Activated CD4-positive, CD25-positive, alpha-beta regulatory T cell (primary cell): ENCODE results near the gene CHCHD3.

Experiments
- DNase-seq, 4 experiments: peaks; one replicate each; lab custom pipeline; 2025; lab: John Stamatoyannopoulos, UW

Gene CHCHD3

DNA sequence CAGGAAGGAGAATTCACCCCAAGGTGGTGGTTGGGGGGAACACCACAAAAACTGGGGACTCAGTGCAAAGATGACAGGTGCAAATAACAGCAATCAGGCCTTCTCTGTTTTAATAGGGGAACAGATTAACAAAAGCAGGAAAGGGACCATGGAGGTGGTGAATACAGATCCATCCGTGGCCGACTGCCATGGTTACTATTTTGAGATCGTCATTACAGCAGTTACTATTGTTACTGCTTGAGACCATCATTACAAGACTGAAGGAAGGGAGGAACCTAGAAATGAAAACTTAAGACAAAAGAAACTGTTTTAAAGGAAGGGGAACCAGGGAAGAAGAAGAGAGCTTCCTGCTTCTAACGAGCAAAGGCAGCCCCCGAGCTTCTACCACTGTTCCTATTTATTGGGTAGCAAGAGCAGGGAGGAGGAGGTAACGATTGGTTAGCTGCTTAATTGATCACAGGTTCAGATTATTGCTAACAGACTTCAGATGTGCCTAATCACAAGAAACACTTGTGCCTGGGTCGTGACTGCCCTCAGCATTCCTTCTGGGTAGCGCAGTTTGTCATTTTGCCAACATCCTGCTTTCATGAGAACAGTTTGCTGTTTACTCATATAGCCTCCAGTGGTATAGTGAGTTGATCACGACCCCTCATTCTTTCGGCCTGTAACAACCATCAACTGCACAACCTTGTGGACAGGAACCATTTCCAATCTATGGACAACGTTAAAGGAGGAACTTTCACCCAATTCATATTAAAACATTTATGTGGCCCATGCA, 216.3 kb downstream of the CHCHD3 start:
- no peak for DNase-seq

DNA sequence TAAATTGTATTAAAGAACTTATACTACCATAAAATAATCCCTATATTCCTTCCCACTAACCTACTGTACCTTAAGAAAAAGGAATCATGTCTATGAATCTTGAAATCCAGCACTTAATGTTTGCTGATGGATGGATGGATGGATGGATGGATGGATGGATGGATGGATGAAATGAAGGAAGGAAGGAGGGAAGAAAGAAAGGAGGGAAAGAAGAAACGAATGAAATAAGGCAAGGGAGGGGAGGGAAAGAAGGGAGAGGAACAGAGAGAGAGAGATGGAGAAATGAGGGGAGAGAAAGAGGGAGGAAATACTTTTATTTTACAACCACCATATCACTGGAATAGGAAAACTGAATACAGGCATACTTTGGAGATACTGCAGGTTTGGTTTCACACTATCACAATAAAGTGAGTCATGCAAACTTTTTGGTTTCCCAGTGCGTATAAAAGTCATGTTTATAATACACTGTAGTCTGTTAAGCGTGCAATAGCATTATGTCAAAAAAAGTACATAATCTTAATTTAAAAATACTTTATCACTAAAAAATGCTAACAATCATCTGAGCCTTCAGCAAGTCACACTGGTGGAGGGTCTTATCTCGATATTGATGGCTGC, 219.8 kb downstream of the CHCHD3 start:
- DNase-seq: no peak

DNA sequence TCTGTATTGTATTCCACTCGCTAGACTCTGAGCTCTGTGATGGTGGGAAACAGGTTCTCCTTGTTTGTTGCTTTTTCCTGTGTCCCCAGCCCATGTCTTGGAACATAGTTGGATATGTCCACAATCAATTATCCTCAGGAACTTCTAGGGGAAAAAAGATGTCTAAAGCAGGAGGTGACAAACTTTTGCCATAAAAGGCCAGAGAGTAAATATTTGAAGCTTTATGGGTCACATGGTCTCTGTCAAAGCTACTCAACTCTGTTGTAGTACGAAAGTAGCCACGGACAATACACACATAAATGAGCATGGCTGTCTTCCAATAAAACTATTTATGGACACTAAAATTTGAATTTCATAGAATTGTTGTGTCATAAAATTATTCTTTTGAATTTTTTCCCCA, 220.5 kb downstream of the CHCHD3 start:
- DNase-seq: no peak

DNA sequence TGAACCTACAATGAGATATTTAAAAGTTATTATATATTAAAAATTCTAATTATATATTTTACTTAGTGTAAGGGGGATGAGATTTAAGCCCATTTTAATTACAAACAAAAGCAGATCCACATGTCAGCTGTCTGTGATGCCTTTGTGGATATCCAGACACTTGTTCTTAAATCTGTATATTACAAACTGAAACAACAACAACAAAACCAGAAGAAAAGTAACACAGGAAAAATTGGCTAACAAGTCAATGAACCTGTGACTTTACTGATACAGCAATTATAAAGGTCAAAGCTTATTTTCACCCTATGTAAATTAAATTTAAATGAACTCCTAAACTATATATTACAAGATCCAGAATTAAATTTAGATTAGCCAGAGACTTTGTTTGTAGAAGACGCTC, 222.7 kb downstream of the CHCHD3 start:
- no peak for DNase-seq

DNA sequence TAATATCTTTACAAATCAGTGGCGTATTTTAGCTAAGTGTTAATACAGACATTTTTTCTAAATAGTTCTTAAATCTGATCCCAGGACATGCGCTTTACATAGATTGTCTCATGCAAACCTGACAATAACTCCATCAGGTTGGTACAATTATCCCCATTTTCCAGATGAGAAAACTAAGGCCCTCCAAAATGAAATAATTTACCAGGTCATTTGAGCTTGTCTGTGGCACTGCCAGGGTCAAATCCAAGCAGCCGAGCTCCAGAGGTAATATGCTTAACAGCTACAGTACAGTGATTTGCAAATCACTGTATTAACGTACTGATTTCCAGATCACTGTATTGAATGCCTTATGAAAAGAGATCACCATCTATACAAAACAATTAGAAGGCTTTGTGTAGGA, 223.1 kb downstream of the CHCHD3 start:
- DNase-seq: no peak

DNA sequence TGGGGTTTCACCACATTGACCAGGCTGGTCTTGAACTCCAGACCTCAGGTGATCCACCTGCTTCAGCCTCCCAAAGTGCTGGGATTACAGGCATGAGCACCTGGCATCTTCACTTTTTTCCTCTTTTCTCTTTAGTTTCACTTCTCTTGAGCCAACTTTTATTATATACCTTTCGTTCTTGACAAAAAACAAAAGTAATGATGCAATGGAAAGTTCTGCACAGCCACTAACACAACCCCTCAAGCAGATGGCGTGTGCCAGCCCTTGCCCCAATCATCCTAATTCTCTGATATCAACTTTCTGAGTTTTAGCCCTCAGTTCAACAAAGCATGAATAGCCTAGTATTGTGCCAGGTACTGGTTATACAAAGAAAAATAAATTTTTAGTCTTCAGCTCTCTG, 223.6 kb downstream of the CHCHD3 start:
- DNase-seq: no peak

DNA sequence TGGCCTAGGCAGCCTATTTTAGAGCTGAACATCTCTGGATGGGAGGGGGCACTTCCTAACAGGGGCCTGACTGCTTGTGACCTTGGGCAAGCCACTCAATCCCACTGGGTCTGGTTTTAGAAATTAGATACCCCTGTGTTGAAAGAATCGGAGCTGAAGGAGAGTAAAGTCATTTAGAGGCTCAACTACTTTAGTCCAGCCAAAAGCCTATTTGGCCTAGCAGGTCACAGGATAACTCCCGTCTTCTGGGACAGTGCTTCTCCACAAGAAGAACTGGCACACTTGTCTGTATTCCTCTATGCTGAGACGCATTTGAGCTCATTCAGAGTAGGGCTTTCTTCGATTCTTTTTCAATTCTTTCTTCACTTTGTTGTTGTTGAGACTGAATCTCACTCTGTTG, 224.2 kb downstream of the CHCHD3 start:
- no peak for DNase-seq

DNA sequence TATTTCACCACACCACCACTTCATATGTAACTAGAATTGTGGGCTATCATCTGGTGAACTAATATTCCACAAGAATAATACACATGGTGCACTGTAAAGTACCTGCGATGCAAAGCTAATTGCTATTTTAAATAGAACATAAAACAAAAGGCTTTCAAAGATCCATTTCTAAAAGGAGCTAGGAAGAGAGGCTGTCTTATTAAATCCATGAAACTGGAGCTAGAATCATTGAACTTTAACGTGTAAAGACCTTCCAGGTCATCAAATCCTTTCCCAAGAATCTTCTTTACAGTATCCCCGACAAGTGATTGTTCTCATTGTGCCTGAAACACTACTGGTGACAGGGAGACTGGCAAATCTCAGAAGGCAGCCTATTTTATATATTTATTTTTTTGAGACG, 224.9 kb downstream of the CHCHD3 start:
- no peak for DNase-seq

DNA sequence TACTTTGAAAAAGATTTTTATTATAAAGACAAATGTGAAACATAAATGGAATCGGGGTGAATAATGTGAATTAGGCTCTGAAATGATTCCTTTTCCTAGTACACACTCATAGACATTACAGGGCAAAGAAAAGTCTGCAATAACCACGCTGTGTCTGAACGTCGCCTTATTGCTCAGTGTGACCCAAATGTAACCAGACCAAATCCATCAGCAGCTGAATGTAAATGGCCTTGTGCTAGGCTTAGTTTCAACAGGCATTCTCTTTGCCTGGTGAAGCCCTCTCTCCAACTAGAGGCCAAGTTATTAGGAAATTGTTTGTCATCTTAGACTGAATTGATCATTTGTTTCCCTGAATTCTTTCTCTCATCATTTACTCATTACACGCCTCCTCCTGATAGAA, 225.5 kb downstream of the CHCHD3 start:
- no peak for DNase-seq

DNA sequence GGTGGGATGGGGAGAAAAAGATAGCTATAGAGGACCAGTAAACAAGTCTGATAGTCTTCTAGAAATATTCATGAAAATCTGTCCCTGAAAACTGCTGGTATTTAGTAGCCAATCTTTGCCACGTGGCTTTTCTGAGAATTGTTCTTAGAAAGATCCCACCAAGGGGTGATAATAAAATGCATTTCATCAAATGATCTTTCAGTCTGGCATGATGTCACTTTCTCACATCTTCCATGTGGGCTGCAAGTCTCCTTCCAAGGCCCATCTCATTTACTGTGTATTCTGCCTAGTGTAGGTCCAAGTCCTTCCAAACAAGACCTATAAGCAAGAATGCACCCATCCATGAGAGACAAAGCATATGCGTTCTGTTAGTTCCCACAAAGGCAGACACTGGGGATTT, 226.0 kb downstream of the CHCHD3 start:
- no peak for DNase-seq

DNA sequence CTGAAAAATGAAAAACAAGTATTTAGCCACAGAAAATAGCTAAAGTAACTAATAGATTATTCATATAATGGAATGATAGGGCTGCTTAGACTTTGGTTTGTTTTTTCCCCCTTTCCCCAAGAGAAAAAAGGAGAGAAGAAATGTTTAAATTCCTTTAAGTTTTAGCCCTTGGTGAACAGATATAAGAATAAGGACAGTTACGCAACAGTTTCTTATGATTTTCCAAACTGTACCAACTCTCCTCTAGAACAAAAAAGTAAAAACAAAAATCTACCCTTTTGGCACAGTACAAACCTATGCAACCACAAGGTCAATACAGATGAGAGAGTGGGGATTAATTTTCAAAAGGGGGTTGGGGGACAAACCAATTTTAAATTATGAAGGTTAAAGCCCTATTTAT, 227.7 kb downstream of the CHCHD3 start:
- DNase-seq: no peak

DNA sequence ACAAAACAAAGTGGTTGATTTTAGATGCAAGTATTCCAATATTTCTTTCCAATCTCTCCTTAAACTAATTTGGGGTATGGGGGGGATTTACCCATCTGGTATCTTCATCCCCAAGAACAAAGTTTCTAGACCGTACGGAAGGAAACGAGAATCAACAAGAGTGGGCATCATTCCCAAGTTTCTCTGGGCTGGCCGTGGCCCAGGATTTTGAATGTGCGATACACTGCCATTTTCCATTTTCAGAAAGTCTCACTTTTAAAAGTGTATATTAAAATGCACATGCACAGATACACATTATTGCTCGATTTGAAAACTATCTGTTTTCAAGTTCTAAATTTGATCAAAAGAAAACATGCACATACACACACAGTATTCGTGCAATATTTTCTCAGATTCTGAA, 234.5 kb downstream of the CHCHD3 start:
- DNase-seq: no peak

DNA sequence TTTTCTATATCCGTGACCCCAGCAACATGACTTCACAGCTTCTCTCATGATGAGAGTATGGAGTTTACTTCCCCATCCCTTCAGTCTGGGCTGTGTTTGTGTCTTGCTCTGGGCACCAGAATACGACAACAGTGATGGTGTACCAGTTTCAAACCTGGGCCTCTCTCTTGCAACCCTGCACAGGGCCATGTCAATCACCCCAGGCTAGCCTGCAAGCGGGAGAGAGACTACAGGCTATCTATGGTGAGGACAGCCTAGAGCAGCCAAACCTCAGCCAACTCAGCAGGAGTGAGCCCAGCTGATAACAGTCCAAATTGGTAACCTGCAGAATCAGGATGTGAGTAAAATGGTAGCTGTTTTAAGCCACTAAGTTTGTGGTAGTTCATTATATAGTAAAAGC, 235.8 kb downstream of the CHCHD3 start:
- DNase-seq: no peak

DNA sequence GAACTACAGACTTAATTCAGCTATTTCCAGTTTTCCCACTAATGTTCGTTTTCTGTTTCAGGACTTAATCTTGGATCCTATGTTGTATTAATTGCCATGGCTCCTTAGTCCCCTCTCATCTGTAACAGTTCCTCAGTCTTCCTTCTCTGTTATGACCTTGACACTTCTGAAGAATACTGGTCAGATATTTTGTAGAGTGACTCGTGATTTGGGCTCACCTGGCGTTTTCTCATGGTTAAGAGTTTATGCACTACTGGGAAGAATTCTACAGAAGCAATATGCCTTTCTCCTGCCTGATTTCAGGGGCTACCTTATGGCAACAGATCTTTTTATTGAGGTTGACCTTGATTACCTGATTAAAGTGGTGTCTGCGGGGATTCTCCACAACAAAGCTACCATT, 239.4 kb downstream of the CHCHD3 start:
- DNase-seq: no peak

DNA sequence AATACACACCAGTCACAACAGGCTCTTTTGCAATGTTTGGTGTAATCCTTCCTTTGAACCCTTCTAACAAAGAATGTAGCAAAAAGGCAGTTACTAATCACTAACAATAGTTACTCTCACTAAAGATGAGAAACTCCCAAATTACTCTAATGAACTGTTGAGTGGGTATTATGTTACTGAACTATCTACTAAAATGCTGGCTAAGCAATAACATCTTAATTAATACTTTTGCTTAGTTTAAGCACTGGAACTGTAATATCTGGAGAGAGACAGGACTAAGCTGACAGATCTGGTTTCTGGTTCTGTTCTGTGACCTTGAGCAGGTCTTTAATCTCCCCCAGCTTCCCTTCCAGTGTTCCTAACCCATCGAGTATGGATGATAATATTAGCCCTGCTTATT, 241.7 kb downstream of the CHCHD3 start:
- no peak for DNase-seq

DNA sequence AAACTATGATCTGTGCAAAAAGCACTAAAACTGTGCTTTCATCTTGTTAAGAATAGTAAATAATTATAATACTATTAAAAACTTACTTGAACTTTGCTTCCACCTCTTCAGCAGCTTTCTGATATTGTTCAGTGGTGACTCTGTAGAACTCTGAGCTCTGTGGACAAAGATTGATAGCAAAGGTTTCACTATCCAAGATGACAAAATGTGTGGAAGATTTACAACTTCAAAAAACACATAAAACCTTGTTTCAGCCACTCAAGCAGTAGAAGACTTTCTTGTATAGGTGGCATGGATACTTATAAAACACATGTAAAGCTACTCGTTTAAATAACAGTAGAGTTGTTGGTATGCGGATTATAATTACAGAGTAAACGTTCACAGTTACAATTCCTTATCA, 243.6 kb downstream of the CHCHD3 start:
- no peak for DNase-seq

DNA sequence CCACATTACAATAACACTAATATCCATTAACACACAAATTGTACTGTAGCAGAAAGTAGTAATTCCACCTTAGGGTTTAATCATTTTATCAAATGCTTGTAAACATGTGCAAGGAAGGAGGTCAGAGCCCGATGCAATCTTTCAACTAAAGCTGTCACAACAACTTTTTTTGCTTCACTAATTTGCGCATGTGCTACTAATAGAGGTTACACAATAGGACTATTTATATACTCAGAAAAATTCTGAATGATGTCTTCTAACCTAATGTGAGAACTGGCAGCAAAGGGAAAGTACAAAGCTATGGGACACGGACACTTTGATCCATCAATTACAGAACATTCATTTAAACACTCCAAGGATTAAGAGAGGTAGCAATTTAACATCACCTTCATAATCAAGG, 244.4 kb downstream of the CHCHD3 start:
- DNase-seq: no peak

DNA sequence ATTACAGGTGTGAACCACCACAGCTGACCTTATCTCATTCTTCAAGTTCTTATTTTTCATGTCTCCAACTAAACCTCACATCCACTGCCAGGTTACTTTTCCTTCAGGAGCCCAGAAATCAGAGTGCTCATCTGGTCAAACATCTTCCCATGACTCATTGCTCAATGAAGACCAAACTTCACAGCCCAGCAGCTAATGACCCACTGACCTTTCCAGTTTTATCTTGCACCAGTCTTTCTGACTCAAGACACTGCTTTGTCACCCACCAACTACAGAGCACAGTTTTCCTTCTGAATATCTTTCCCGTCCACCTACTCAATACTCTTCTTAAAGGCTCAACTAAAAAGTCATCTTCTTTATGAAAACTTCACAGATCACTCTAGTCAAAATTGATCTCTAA, 245.1 kb downstream of the CHCHD3 start:
- no peak for DNase-seq

DNA sequence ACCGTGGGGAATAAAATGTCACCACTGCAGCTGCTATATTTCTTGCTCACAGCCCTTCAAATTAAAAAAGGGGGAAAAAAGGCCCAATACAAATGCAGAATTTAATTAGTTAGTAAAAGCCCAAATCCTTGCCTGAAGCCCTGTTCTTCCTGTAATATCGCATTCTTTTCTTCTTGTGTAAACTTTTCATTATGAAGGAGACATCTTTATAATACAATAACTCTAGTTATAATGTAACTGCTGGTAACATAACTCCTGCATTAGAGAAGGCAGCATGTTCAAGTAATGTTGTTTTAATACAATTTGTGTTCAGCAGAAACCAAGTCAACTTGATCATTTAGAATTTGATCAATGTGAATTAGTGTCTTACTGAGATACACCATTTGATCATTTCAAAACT, 250.9 kb downstream of the CHCHD3 start:
- DNase-seq: no peak

DNA sequence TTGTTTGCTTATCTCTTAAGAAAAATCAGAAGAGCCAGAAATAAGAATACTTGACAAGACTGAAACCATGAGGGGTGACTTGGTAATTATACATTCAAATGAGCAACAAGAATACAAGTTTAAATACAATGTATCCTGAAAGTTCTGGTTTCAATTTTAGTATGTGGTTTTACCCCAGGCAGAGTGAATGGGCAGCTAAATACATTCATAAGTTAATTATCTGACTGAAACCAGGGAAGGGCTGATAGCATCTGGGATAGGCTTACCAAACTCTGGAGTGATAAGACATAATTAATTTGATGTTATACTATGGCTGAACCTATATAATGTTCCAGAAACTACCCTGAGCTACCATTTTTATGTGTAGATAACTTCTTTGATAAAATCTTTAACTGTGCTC, 253.4 kb downstream of the CHCHD3 start:
- DNase-seq: no peak

DNA sequence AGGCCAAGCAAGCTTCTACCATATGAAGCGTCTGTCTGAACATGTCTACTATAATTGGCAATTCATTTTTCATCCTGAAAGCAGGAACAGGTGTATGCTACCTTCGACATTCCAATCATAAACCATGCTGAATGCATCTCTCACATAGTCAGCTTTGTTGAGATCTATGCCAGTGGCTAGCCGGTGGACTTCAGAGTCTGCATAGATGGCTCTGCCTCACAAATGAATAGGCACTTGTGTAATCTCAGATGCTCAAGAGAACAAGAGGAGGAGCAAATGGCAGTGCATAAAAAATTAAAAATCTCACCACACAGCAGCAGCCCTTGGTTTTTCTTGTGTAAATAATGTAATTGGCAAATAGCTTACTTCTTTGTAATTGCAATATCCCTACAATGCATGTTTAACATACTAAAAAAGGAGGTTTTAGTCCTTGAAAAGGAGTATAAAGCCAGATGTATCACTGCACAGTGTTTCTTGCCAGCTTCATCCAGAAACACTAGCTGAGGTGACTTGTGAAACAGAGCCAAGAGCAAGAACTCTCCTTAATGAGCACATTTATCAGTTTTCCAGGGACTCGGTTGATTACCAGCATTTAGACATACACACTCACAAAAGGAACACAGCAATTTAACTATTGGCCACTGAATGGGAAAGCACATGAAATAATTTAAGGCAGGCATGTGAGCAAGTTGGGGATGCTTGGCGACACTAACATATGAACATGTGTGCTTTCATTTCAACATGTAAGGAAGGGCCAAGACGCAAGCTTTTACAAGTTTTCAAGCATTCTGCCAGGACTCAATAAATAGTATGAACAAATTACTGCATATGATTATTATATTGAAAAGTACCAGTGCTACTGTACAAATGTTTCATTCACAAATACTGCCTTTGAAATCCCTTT, 255.7 kb downstream of the CHCHD3 start:
- DNase-seq: no peak

DNA sequence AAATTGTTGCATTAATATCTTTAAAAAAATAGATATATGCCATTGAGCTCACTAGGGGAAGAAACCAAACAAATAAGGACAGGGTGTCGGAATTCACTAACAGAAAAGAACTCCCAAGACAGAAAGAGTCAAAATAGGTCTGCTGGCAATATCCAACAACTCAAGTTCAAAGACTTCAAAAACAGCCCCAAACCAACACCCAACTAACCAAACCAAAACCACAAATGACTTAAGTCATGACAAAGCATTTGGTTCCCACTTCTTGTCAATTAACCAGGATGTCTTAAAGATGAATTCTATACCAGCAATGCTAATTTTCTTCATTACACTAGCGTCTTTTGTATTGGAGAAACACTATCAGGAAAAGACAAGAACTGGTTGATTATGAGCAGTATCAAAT, 256.7 kb downstream of the CHCHD3 start:
- no peak for DNase-seq

DNA sequence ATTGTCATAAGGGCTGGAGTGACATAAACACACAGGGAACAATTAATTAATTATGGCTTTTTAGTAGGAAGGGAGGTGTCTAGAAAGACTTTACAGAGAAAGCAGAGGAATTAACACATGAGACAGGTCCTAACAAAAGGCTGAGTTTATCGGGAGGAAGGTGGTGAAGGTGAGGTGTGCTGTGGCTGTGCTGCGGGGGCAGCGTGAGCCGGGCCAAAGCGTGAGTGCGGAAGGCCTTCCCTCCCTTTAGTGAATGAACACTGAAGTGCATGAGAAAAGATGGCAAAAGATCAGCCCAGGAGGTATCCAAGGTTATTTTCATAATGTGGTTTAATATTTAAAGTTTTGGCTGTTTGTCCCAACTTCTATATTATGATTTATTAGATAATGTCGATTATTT, 262.2 kb downstream of the CHCHD3 start:
- DNase-seq: no peak
